SU-DHL-6 (cell line): ENCODE data around the gene LRP1B.

ENCODE experiments used
- CTCF ChIP-seq: fragments of 200-600 bp; sonication (generic); IDR thresholded peaks from one replicate; pipeline ENCODE4 v1.5.1; 2017; ENCODE audit warnings: antibody characterized with exemption, mild to moderate bottlenecking, low read length, moderate library complexity; ENCODE audit not compliant: insufficient read depth, poor library complexity, severe bottlenecking
- EZH2phosphoT487 ChIP-seq: fragments of 200-600 bp; sonication (generic), shearing (Covaris generic); conservative IDR thresholded peaks from 2 replicates; pipeline ENCODE4 v1.6.1; 2018; ENCODE audit warnings: mild to moderate bottlenecking, antibody characterized with exemption, low read length, moderate library complexity, mixed read lengths

GRCh38 chr2:140657657-140658056 is 1473.2 kb downstream of the LRP1B start:
- TF ChIP-seq CTCF (no peak), EZH2phosphoT487 (no peak)
